H9 (cell line): Measurements from ENCODE around the gene ZNF14. TPM values are rescaled to one million over a fixed set of nuclear protein-coding genes. Genes with fewer than 3 reads are reported as not detected.

Experiments
- DNase-seq: peaks from one replicate; pipeline ENCODE4 v3.0.0-alpha.2; 2017
- H2AFZ ChIP-seq: one replicate; pipeline ENCODE4 v1.6.1; 2013; ENCODE audit warnings: mild to moderate bottlenecking, low read length, control low read depth, moderate library complexity
- H2AK5ac ChIP-seq: 2 replicates; pipeline ENCODE4 v1.6.1; 2013; ENCODE audit warnings: low read length, control low read depth, mixed read lengths; ENCODE audit not compliant: insufficient read length
- H2BK120ac ChIP-seq: one replicate; pipeline ENCODE4 v1.6.1; 2013; ENCODE audit warnings: low read depth, mild to moderate bottlenecking, low read length, control low read depth, inconsistent platforms; ENCODE audit not compliant: poor library complexity, severe bottlenecking
- H2BK12ac ChIP-seq: 2 replicates; pipeline ENCODE4 v1.6.1; 2013; ENCODE audit warnings: low read length, control low read depth, mixed read lengths, low read depth; ENCODE audit not compliant: insufficient read length
- H2BK15ac ChIP-seq: 2 replicates; pipeline ENCODE4 v1.6.1; 2013; ENCODE audit warnings: low read depth, low read length, control low read depth
- H2BK20ac ChIP-seq: one replicate; pipeline ENCODE4 v1.6.1; 2013; ENCODE audit warnings: low read depth, mild to moderate bottlenecking, low read length, control low read depth, inconsistent platforms; ENCODE audit not compliant: poor library complexity, severe bottlenecking
- H2BK5ac ChIP-seq: 2 replicates; pipeline ENCODE4 v1.6.1; 2013; ENCODE audit warnings: low read length, control low read depth, mixed read lengths; ENCODE audit not compliant: insufficient read length
- H3K14ac ChIP-seq: 2 replicates; pipeline ENCODE4 v1.6.1; 2013; ENCODE audit warnings: low read length, control low read depth; ENCODE audit not compliant: insufficient read depth
- H3K18ac ChIP-seq: 2 replicates; pipeline ENCODE4 v1.6.1; 2013; ENCODE audit warnings: low read depth, mild to moderate bottlenecking, mixed read lengths, low read length, control low read depth; ENCODE audit not compliant: insufficient read length
- H3K23ac ChIP-seq: 2 replicates; pipeline ENCODE4 v1.6.1; 2013; ENCODE audit warnings: low read length, control low read depth, mixed read lengths, low read depth; ENCODE audit not compliant: insufficient read length
- H3K23me2 ChIP-seq: 2 replicates; pipeline ENCODE4 v1.6.1; 2013; ENCODE audit warnings: low read depth, mild to moderate bottlenecking, mixed read lengths, low read length, control low read depth; ENCODE audit not compliant: insufficient read length, poor library complexity, severe bottlenecking
- H3K27ac ChIP-seq: 2 replicates; pipeline ENCODE4 v1.5.1; 2013; ENCODE audit warnings: low read length, control low read depth, mixed read lengths, low read depth; ENCODE audit not compliant: insufficient read length
- H3K27me3 ChIP-seq: 2 replicates; pipeline ENCODE4 v1.6.1; 2013; ENCODE audit warnings: low read length, control low read depth, inconsistent platforms; ENCODE audit not compliant: insufficient read depth
- H3K4ac ChIP-seq: 2 replicates; pipeline ENCODE4 v1.6.1; 2013; ENCODE audit warnings: low read depth, mild to moderate bottlenecking, control low read depth, inconsistent platforms, low read length, moderate library complexity
- H3K4me1 ChIP-seq: 2 replicates; pipeline ENCODE4 v1.6.1; 2013; ENCODE audit warnings: low read length, control low read depth, inconsistent platforms; ENCODE audit not compliant: insufficient read depth
- H3K4me2 ChIP-seq: 2 replicates; pipeline ENCODE4 v1.6.1; 2013; ENCODE audit warnings: low read length, control low read depth, mixed read lengths; ENCODE audit not compliant: insufficient read length, insufficient read depth
- H3K56ac ChIP-seq: 2 replicates; pipeline ENCODE4 v1.6.1; 2013; ENCODE audit warnings: low read depth, mild to moderate bottlenecking, mixed read lengths, low read length, control low read depth; ENCODE audit not compliant: insufficient read length
- H3K79me1 ChIP-seq: 2 replicates; pipeline ENCODE4 v1.6.1; 2013; ENCODE audit warnings: low read depth, mild to moderate bottlenecking, moderate library complexity, low read length, control low read depth, inconsistent platforms; ENCODE audit not compliant: insufficient read depth, poor library complexity, severe bottlenecking
- H3K79me2 ChIP-seq: 2 replicates; pipeline ENCODE4 v1.6.1; 2013; ENCODE audit warnings: low read length, control low read depth, inconsistent platforms; ENCODE audit not compliant: insufficient read depth
- H3K9ac ChIP-seq: 2 replicates; pipeline ENCODE4 v1.6.1; 2013; ENCODE audit warnings: low read length, control low read depth, mixed read lengths; ENCODE audit not compliant: insufficient read length; ENCODE audit errors: extremely low read depth
- H3K9me3 ChIP-seq: one replicate; pipeline ENCODE4 v1.6.1; 2013; ENCODE audit warnings: low read depth, low read length, inconsistent platforms; ENCODE audit not compliant: control insufficient read depth
- H3T11ph ChIP-seq: one replicate; pipeline ENCODE4 v1.6.1; 2013; ENCODE audit warnings: mild to moderate bottlenecking, low read length, control low read depth, inconsistent platforms
- H4K20me1 ChIP-seq: one replicate; pipeline ENCODE4 v1.6.1; 2013; ENCODE audit not compliant: control insufficient read depth, insufficient read length, insufficient read depth
- H4K5ac ChIP-seq: 2 replicates; pipeline ENCODE4 v1.6.1; 2013; ENCODE audit warnings: low read depth, mild to moderate bottlenecking, mixed read lengths, low read length, control low read depth; ENCODE audit not compliant: insufficient read length
- H4K8ac ChIP-seq: replicated peaks from 2 replicates; pipeline ENCODE4 v1.6.1; 2013; ENCODE audit warnings: low read length, control low read depth, mixed read lengths, low read depth; ENCODE audit not compliant: insufficient read length
- H4K91ac ChIP-seq: 2 replicates; pipeline ENCODE4 v1.6.1; 2013; ENCODE audit warnings: low read depth, mild to moderate bottlenecking, moderate library complexity, mixed read lengths, low read length, control low read depth; ENCODE audit not compliant: insufficient read length
- H3K27ac Mint-ChIP-seq, 3 experiments: 2 replicates in 2 of 3; 3 replicates in 1 of 3; pipeline ENCODE4 v1.8.0; 2020 to 2021; ENCODE audit warnings: mixed read lengths in 3 of 3, mild to moderate bottlenecking in 1 of 3, moderate library complexity in 1 of 3
- H3K27me3 Mint-ChIP-seq: 2 replicates; pipeline ENCODE4 v1.8.0; 2021; ENCODE audit warnings: low read depth, mild to moderate bottlenecking, moderate library complexity, mixed read lengths
- H3K36me3 Mint-ChIP-seq, 3 experiments: 2 replicates in 2 of 3; 3 replicates in 1 of 3; pipeline ENCODE4 v1.8.0; 2020 to 2021; ENCODE audit warnings: low read depth in 3 of 3, mixed read lengths in 3 of 3; ENCODE audit not compliant: insufficient read depth in 1 of 3
- H3K4me1 Mint-ChIP-seq, 2 experiments: 2 replicates each; pipeline ENCODE4 v1.8.0; 2020; ENCODE audit warnings: mixed read lengths in 2 of 2
- H3K4me3 Mint-ChIP-seq, 2 experiments: 2 replicates in 1 of 2; 3 replicates in 1 of 2; pipeline ENCODE4 v1.8.0; 2020 to 2021; ENCODE audit warnings: mild to moderate bottlenecking in 2 of 2, mixed read lengths in 2 of 2, moderate library complexity in 1 of 2
- H3K9me3 Mint-ChIP-seq, 2 experiments: 2 replicates in 1 of 2; 3 replicates in 1 of 2; pipeline ENCODE4 v1.8.0; 2020; ENCODE audit warnings: mild to moderate bottlenecking in 2 of 2, mixed read lengths in 2 of 2, moderate library complexity in 1 of 2
- CTCF ChIP-seq: fragments of 200-600 bp; sonication (generic); conservative IDR thresholded peaks from 3 replicates; pipeline ENCODE4 v1.8.0; 2021; ENCODE audit warnings: antibody characterized with exemption, mild to moderate bottlenecking
- WGBS: extraction: QIAGEN DNeasy Blood & Tissue Kit; methylation state at CpG from one replicate; pipeline ENCODE4 v1.1.7; 2013; ENCODE audit warnings: missing lambda C conversion rate, low lambda C conversion rate, mixed read lengths; ENCODE audit not compliant: insufficient read length; ENCODE audit errors: extremely low coverage; 5-methylcytosine and 5-hydroxymethylcytosine counted together
- total RNA-seq: library from RNA; stranded (reverse); gene quantifications from 2 replicates; pipeline ENCODE4 v1.2.1, GENCODE V29; 2021

The ZNF14 gene
- total RNA-seq, 1 experiment from 2014 or later = 8.3 TPM

- 0 out of 2 replicates have a peak overlapping the region, but pooled peaks have one; percentile 13 for H3K14ac ChIP-seq
- WGBS = no CpG with 5 or more reads among the region's 4 CpGs
- H3K23ac ChIP-seq = no peak overlapping the region
- H2BK15ac ChIP-seq = no peak overlapping the region
- H2AK5ac ChIP-seq = no peak overlapping the region
- H3K79me2 ChIP-seq = no peaks in the 10 kb centered on the region
- H3K4me2 ChIP-seq = no peak overlapping the region
- H3K4me1 ChIP-seq = no peaks in the 10 kb centered on the region
- peak; percentile 43; the same call in 2 of the 3 replicates for TF ChIP-seq CTCF
- H2AFZ ChIP-seq = no peak overlapping the region
- no peak overlapping the region for H2BK20ac ChIP-seq
- no peak overlapping the region for H4K91ac ChIP-seq
- no peaks in the 10 kb centered on the region for H3K9me3 ChIP-seq
- no peak overlapping the region for H3K56ac ChIP-seq
- H3K23me2 ChIP-seq = no peaks in the 10 kb centered on the region
- no peaks in the 10 kb centered on the region for H3K27me3 ChIP-seq
- no peak overlapping the region for H4K5ac ChIP-seq
- Mint-ChIP-seq H3K4me3 (no peak overlapping the region), H3K36me3 (peaks cover 0 to 1% (median 0%) of the 10 kb centered on the region in 3 experiments; a peak in 3 of 7 replicates), H3K9me3 (peaks cover 18 to 32% of the 10 kb centered on the region in 2 experiments; a peak in 4 of 5 replicates), H3K27ac (no peak overlapping the region), H3K4me1 (no peaks in the 10 kb centered on the region), H3K27me3 (no peaks in the 10 kb centered on the region)
- no peak overlapping the region for H2BK120ac ChIP-seq
- H3K18ac ChIP-seq = no peak overlapping the region
- H4K8ac ChIP-seq = no peak overlapping the region
- no peak overlapping the region for H2BK5ac ChIP-seq
- peaks cover 1% of the 10 kb centered on the region for H4K20me1 ChIP-seq
- DNase-seq = peak; percentile 35
- H2BK12ac ChIP-seq = no peak overlapping the region
- H3K9ac ChIP-seq = no peak overlapping the region
- H3K79me1 ChIP-seq = no peaks in the 10 kb centered on the region
- H3K4ac ChIP-seq = no peak overlapping the region
- no peak overlapping the region for H3T11ph ChIP-seq
- no peak overlapping the region for H3K27ac ChIP-seq
Observed at GRCh38 chr19:19758164-19758563, 25.3 kb upstream of the ZNF14 start.
